T-helper 1 cell treated with Interleukin-12 subunit alpha and Interleukin-12 subunit beta and Interleukin-4 antibody, amounts not matched to agents 30 μg/mL and 1 μg/mL, for 36 hours (primary cell): ENCODE results near the gene GOLPH3L.
"Not testable (repeated sequence)": the region's sequence is repeated elsewhere in the genome, so short reads cannot be mapped to it uniquely, and the experiment has no call there.

ENCODE experiments used
- H3K27ac Mint-ChIP-seq: one replicate; pipeline ENCODE4 v1.8.0; 2021; ENCODE audit warnings: mild to moderate bottlenecking, mixed read lengths
- H3K27me3 Mint-ChIP-seq: one replicate; pipeline ENCODE4 v1.8.0; 2021; ENCODE audit warnings: low read depth, mixed read lengths
- H3K36me3 Mint-ChIP-seq: one replicate; pipeline ENCODE4 v1.8.0; 2021; ENCODE audit warnings: low read depth, mixed read lengths
- H3K4me1 Mint-ChIP-seq: one replicate; pipeline ENCODE4 v1.8.0; 2021; ENCODE audit warnings: low read depth, mixed read lengths
- H3K4me3 Mint-ChIP-seq: one replicate; pipeline ENCODE4 v1.8.0; 2021; ENCODE audit warnings: mild to moderate bottlenecking, moderate library complexity, mixed read lengths
- H3K9me3 Mint-ChIP-seq: one replicate; pipeline ENCODE4 v1.8.0; 2021; ENCODE audit warnings: mixed read lengths

The GOLPH3L gene

GRCh38 chr1:150615346-150616201, 81.4 kb downstream of the GOLPH3L start:
- peaks cover 63% of the 10 kb centered on the region for H3K4me1 Mint-ChIP-seq
- peaks cover 31% of the 10 kb centered on the region for H3K36me3 Mint-ChIP-seq

GRCh38 chr1:150613061-150613920, 83.7 kb downstream of the GOLPH3L start:
- Mint-ChIP-seq H3K27me3 (no peaks in the 10 kb centered on the region), H3K4me3 (peak overlapping the region; percentile 48), H3K4me1 (peaks cover 52% of the 10 kb centered on the region), H3K27ac (peak overlapping the region; percentile 98), H3K9me3 (no peaks in the 10 kb centered on the region), H3K36me3 (peaks cover 23% of the 10 kb centered on the region)

More at GRCh38 chr1:150615346-150616201, 81.4 kb downstream of the GOLPH3L start:
- Mint-ChIP-seq H3K9me3 (no peaks in the 10 kb centered on the region), H3K27ac (peak overlapping the region; percentile 75), H3K4me3 (peak overlapping the region; percentile 30), H3K27me3 (no peaks in the 10 kb centered on the region)

- Mint-ChIP-seq H3K9me3 (no peaks in the 10 kb centered on the region), H3K36me3 (peaks cover 22% of the 10 kb centered on the region), H3K27ac (peak overlapping the region; percentile 98), H3K4me3 (peak overlapping the region; percentile 63), H3K4me1 (peaks cover 51% of the 10 kb centered on the region), H3K27me3 (no peaks in the 10 kb centered on the region)
Observed at GRCh38 chr1:150612014-150612345, 85.0 kb downstream of the GOLPH3L start.

GRCh38 chr1:150610576-150610975, 86.4 kb downstream of the GOLPH3L start:
- Mint-ChIP-seq H3K4me1 (peaks cover 40% of the 10 kb centered on the region), H3K27me3 (no peaks in the 10 kb centered on the region), H3K27ac (peak overlapping the region; percentile 98), H3K36me3 (peaks cover 12% of the 10 kb centered on the region), H3K4me3 (no peak overlapping the region), H3K9me3 (no peaks in the 10 kb centered on the region)

- no peaks in the 10 kb centered on the region for H3K9me3 Mint-ChIP-seq
- peaks cover 8% of the 10 kb centered on the region for H3K36me3 Mint-ChIP-seq
- H3K4me3 Mint-ChIP-seq = no peak overlapping the region
- peaks cover 35% of the 10 kb centered on the region for H3K4me1 Mint-ChIP-seq
- H3K27ac Mint-ChIP-seq = peak overlapping the region; percentile 57
- no peaks in the 10 kb centered on the region for H3K27me3 Mint-ChIP-seq
Observed at GRCh38 chr1:150609732-150610131, 87.2 kb downstream of the GOLPH3L start.

- H3K9me3 Mint-ChIP-seq = no peaks in the 10 kb centered on the region
- H3K27me3 Mint-ChIP-seq = no peaks in the 10 kb centered on the region
- peaks cover 16% of the 10 kb centered on the region for H3K4me1 Mint-ChIP-seq
- H3K36me3 Mint-ChIP-seq = peaks cover 11% of the 10 kb centered on the region
- no peak overlapping the region for H3K4me3 Mint-ChIP-seq
- peak overlapping the region; percentile 13 for H3K27ac Mint-ChIP-seq
Observed at GRCh38 chr1:150606463-150607142, 90.4 kb downstream of the GOLPH3L start.

- not testable (repeated sequence) for H3K27ac Mint-ChIP-seq, H3K4me3 Mint-ChIP-seq, H3K4me1 Mint-ChIP-seq, H3K9me3 Mint-ChIP-seq, H3K27me3 Mint-ChIP-seq
- peaks cover 13% of the 10 kb centered on the region for H3K36me3 Mint-ChIP-seq
Observed at GRCh38 chr1:150605451-150605731, 91.6 kb downstream of the GOLPH3L start.

GRCh38 chr1:150604226-150604588, 92.7 kb downstream of the GOLPH3L start:
- H3K4me1 Mint-ChIP-seq = peaks cover 7% of the 10 kb centered on the region
- H3K4me3 Mint-ChIP-seq = no peak overlapping the region
- no peaks in the 10 kb centered on the region for H3K27me3 Mint-ChIP-seq
- H3K36me3 Mint-ChIP-seq = peaks cover 16% of the 10 kb centered on the region
- H3K9me3 Mint-ChIP-seq = no peaks in the 10 kb centered on the region
- peak overlapping the region; percentile 56 for H3K27ac Mint-ChIP-seq

GRCh38 chr1:150603711-150604110, 93.2 kb downstream of the GOLPH3L start:
- Mint-ChIP-seq H3K27me3 (no peaks in the 10 kb centered on the region), H3K4me1 (peaks cover 7% of the 10 kb centered on the region), H3K27ac (no peak overlapping the region)

GRCh38 chr1:150602372-150602771, 94.6 kb downstream of the GOLPH3L start:
- H3K4me1 Mint-ChIP-seq, H3K4me3 Mint-ChIP-seq, H3K27ac Mint-ChIP-seq, H3K27me3 Mint-ChIP-seq, H3K9me3 Mint-ChIP-seq: not testable (repeated sequence)
- H3K36me3 Mint-ChIP-seq = peaks cover 14% of the 10 kb centered on the region

More at GRCh38 chr1:150603711-150604110, 93.2 kb downstream of the GOLPH3L start:
- Mint-ChIP-seq H3K36me3 (peaks cover 14% of the 10 kb centered on the region), H3K4me3 (no peak overlapping the region), H3K9me3 (no peaks in the 10 kb centered on the region)

GRCh38 chr1:150601540-150601939, 95.4 kb downstream of the GOLPH3L start:
- H3K27me3 Mint-ChIP-seq = no peaks in the 10 kb centered on the region
- H3K36me3 Mint-ChIP-seq = peaks cover 16% of the 10 kb centered on the region
- H3K9me3 Mint-ChIP-seq = no peaks in the 10 kb centered on the region
- H3K27ac Mint-ChIP-seq = no peak overlapping the region
- no peak overlapping the region for H3K4me3 Mint-ChIP-seq
- H3K4me1 Mint-ChIP-seq = peaks cover 11% of the 10 kb centered on the region

GRCh38 chr1:150598346-150598745, 98.6 kb downstream of the GOLPH3L start:
- H3K27ac Mint-ChIP-seq, H3K27me3 Mint-ChIP-seq, H3K4me3 Mint-ChIP-seq, H3K9me3 Mint-ChIP-seq, H3K4me1 Mint-ChIP-seq: not testable (repeated sequence)
- peaks cover 17% of the 10 kb centered on the region for H3K36me3 Mint-ChIP-seq

GRCh38 chr1:150596976-150597375, 100.0 kb downstream of the GOLPH3L start:
- Mint-ChIP-seq H3K36me3 (peaks cover 17% of the 10 kb centered on the region), H3K4me3 (no peak overlapping the region), H3K27ac (no peak overlapping the region), H3K4me1 (peaks cover 7% of the 10 kb centered on the region), H3K27me3 (no peaks in the 10 kb centered on the region), H3K9me3 (no peaks in the 10 kb centered on the region)
